Erythroblast (primary cell): Measurements from ENCODE around the gene MUC4.

Source experiments
- GATA1 ChIP-seq: IDR thresholded peaks from 2 replicates; pipeline ENCODE4 v1.6.1; 2011; ENCODE audit warnings: low read depth, mild to moderate bottlenecking, control low read depth, low read length, moderate library complexity
- POLR2A ChIP-seq: IDR thresholded peaks from 2 replicates; pipeline ENCODE4 v1.6.1; 2011; ENCODE audit warnings: mild to moderate bottlenecking, low read length

DNA sequence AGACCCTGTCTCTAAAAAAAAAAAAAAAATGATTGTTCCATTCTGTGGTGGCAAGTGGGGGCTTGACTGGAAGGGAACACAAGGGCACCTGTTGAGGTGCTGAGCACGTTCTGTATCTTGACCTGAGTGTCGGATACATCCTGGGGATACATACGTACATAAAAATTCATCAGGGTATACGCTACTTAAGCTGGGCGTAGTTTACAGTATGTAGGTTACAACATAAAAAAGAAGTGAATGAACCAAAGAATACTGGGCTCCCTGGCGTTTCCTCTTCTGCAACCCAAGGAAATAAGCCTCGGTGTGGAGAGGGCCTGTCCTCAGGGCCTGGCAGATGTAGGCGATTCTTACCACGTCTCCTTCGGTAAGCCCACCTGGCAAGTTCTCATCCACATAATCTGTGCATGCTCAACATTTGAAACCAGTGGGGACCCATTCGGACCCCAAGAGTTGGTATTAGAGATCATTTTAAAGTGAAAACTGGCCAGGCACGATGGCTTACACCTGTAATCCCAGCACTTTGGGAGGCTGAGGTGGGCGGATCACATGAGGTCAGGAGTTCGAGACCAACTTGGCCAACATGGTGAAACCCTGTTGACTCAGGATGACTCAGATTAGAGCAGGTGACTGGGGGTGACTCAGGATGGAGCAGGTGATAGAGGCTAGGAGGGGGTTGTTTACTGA lies 96.0 kb downstream of the MUC4 start:
- no peak for TF ChIP-seq POLR2A
- TF ChIP-seq GATA1: no peak
